GM12878 (cell line): Measurements from ENCODE around the gene SPI1. TPM values are rescaled to one million over a fixed set of nuclear protein-coding genes. Genes with fewer than 3 reads are reported as not detected.

Experiments
- ATAC-seq: fragments of 200-7000 bp; cut with Tn5 transposase; 3 replicates; pipeline ENCODE4 v1.9.1; 2020; ENCODE audit warnings: mild to moderate bottlenecking, moderate library complexity
- BruUV-seq: library from RNA; stranded (reverse); fragments of 400-500 nt; replicated peaks from 2 replicates; lab custom pipeline; 2021; lab: Mats Ljungman, UMichigan
- CTCF ChIA-PET: fragments of 300-600 bp; sonication (Branson Sonifier 250); formaldehyde crosslinking; extraction: SDS; loops from one replicate; lab custom pipeline; 2021; ENCODE audit warnings: inconsistent platforms; lab: Yijun Ruan, JAX
- POLR2A ChIA-PET: fragments of 350-600 bp; formaldehyde crosslinking; extraction: SDS; loops from one replicate; lab custom pipeline; 2021; ENCODE audit warnings: inconsistent platforms; lab: Charles Lee
- RAD21 ChIA-PET: fragments of 300-600 bp; sonication (Branson Sonifier 250); formaldehyde crosslinking; loops from one replicate; lab custom pipeline; 2023; ENCODE audit warnings: antibody characterized with exemption; ENCODE audit not compliant: unreplicated experiment; lab: Charles Lee
- SMC1A ChIA-PET: fragments of 300-600 bp; sonication (Branson Sonifier 250); formaldehyde crosslinking; loops from one replicate; lab custom pipeline; 2023; ENCODE audit not compliant: unreplicated experiment, uncharacterized antibody; lab: Charles Lee
- DNase-seq: peaks from one replicate; pipeline ENCODE4 v3.0.0-alpha.2; 2011; ENCODE audit warnings: low read depth, low spot score
- FAIRE-seq: peaks from 3 replicates; lab custom pipeline; 2011; peaks lifted over from hg19 to GRCh38; lab: Jason Lieb, UNC
- H2AFZ ChIP-seq: 2 replicates; pipeline ENCODE4 v1.6.0; 2011; ENCODE audit warnings: low read depth, low read length, control low read depth; ENCODE audit not compliant: control insufficient read depth
- H3K27ac ChIP-seq: 2 replicates; pipeline ENCODE4 v1.5.1; 2011; ENCODE audit warnings: control low read depth; ENCODE audit not compliant: control insufficient read depth, insufficient read depth
- H3K27me3 ChIP-seq, 2 experiments: replicated peaks in 1 of 2; 2 replicates each; pipeline versions ENCODE4 v1.6.0 to v1.6.1; 2011; ENCODE audit warnings: low read length in 1 of 2; ENCODE audit not compliant: control insufficient read depth in 2 of 2, insufficient read depth in 2 of 2
- H3K36me3 ChIP-seq, 2 experiments: 2 replicates each; pipeline ENCODE4 v1.5.1; 2011; ENCODE audit warnings: low read length in 1 of 2; ENCODE audit not compliant: control insufficient read depth in 2 of 2, insufficient read depth in 2 of 2
- H3K4me1 ChIP-seq: 2 replicates; pipeline ENCODE4 v1.6.1; 2011; ENCODE audit warnings: mild to moderate bottlenecking, low read length, moderate library complexity, mixed read lengths; ENCODE audit not compliant: control insufficient read depth, insufficient read depth
- H3K4me2 ChIP-seq: 2 replicates; pipeline ENCODE4 v1.6.0; 2011; ENCODE audit warnings: control low read depth; ENCODE audit not compliant: control insufficient read depth, insufficient read depth
- H3K4me3 ChIP-seq: fragments of 200-600 bp; sonication (generic); 2 replicates; pipeline ENCODE4 v1.5.1; 2016
- H3K79me2 ChIP-seq: 2 replicates; pipeline ENCODE4 v1.6.0; 2011; ENCODE audit warnings: low read length; ENCODE audit not compliant: control insufficient read depth, insufficient read depth
- H3K9ac ChIP-seq: 2 replicates; pipeline ENCODE4 v1.8.0; 2011; ENCODE audit warnings: low read length, control low read depth, mixed read lengths; ENCODE audit not compliant: control insufficient read depth, insufficient read depth
- H3K9me3 ChIP-seq: replicated peaks from 3 replicates; pipeline ENCODE4 v1.5.1; 2011; ENCODE audit warnings: mild to moderate bottlenecking, low read length; ENCODE audit not compliant: control insufficient read depth, insufficient read depth
- H4K20me1 ChIP-seq: 2 replicates; pipeline ENCODE4 v1.6.0; 2011; ENCODE audit not compliant: control insufficient read depth, insufficient read depth
- DPF2 ChIP-seq: fragments of 450-650 bp; IDR thresholded peaks from 2 replicates; pipeline ENCODE4 v1.6.1; 2017; ENCODE audit warnings: mild to moderate bottlenecking
- JUND ChIP-seq: IDR thresholded peaks from 2 replicates; pipeline ENCODE4 v1.6.1; 2012; ENCODE audit warnings: low read depth, mild to moderate bottlenecking, low read length, improper control_type of control experiment, moderate library complexity
- NFXL1 ChIP-seq: fragments of 450-650 bp; IDR thresholded peaks from 2 replicates; pipeline ENCODE4 v1.6.1; 2017; ENCODE audit warnings: antibody characterized with exemption, mild to moderate bottlenecking, borderline replicate concordance
- NFYB ChIP-seq: IDR thresholded peaks from 2 replicates; pipeline ENCODE4 v1.6.1; 2011; ENCODE audit warnings: low read depth, mild to moderate bottlenecking, low read length, improper control_type of control experiment, moderate library complexity; ENCODE audit not compliant: insufficient read depth
- RAD21 ChIP-seq: IDR thresholded peaks from 2 replicates; pipeline ENCODE4 v1.6.1; 2011; ENCODE audit warnings: mild to moderate bottlenecking, low read depth, low read length, moderate library complexity; ENCODE audit not compliant: insufficient read depth
- SMC3 ChIP-seq: IDR thresholded peaks from 2 replicates; pipeline ENCODE4 v1.6.1; 2011; ENCODE audit warnings: low read length, improper control_type of control experiment, borderline replicate concordance
- TCF7 ChIP-seq: IDR thresholded peaks from 2 replicates; pipeline ENCODE4 v1.6.1; 2014; ENCODE audit warnings: antibody characterized with exemption, borderline replicate concordance
- ZZZ3 ChIP-seq: IDR thresholded peaks from 2 replicates; pipeline ENCODE4 v1.6.1; 2011; ENCODE audit warnings: low read depth; ENCODE audit not compliant: control insufficient read depth, insufficient read length
- WGBS: methylation state at CpG from one replicate; pipeline ENCODE4 v1.1.6; 2016; ENCODE audit warnings: low lambda C conversion rate; ENCODE audit not compliant: insufficient replicate concordance, insufficient coverage; ENCODE audit errors: missing lambda C conversion rate; 5-methylcytosine and 5-hydroxymethylcytosine counted together
- in situ Hi-C: fragments of 300-500 bp; cut with MboI; formaldehyde crosslinking; loops from 9 replicates; pipeline ENCODE4 v1.14.3; 2018; ENCODE audit warnings: mixed read lengths
- intact Hi-C: fragments of 100-400 bp; cut with micrococcal nuclease; formaldehyde crosslinking; loops from one replicate; pipeline ENCODE4 v1.14.2; 2022; ENCODE audit not compliant: unreplicated experiment
- polyA plus RNA-seq, 11 experiments: library from polyadenylated mRNA; depleted of rRNA in 4 of 11; unstranded in 6 of 11; stranded (reverse) in 5 of 11; fragments of >200 nt; fragmentation: Nextera tagmentation in 4 of 11; fragmentation: Illumina TruSeq in 1 of 11; extraction: Ambion mirVana in 4 of 11; extraction: Trizol in 1 of 11; gene quantifications; 1 replicate in 1 of 11; 2 replicates in 10 of 11; pipeline versions ENCODE4 v1.2.1 to v1.2.3, GENCODE V29; 2011 to 2016; ENCODE audit warnings: inconsistent platforms in 2 of 11, missing spikeins in 2 of 11, low read depth in 1 of 11
- total RNA-seq, 4 experiments: library from RNA; depleted of rRNA in 3 of 4; stranded (reverse); fragments of >200 nt in 3 of 4; fragmentation: Illumina TruSeq in 1 of 4; extraction: Trizol in 1 of 4; gene quantifications; 2 replicates each; pipeline versions ENCODE4 v1.2.1 to v1.2.3, GENCODE V29; 2013 to 2021
- TF ChIP-seq, protein P1 (sequence below): fragments of 450-650 bp; formaldehyde crosslinking; IDR thresholded peaks from 2 replicates; pipeline ENCODE4 v1.4.0; 2020; ENCODE audit warnings: mild to moderate bottlenecking, moderate library complexity
- TF ChIP-seq, protein P2 (sequence below): fragments of 450-650 bp; IDR thresholded peaks from 2 replicates; pipeline ENCODE4 v1.6.1; 2017; ENCODE audit warnings: borderline replicate concordance

The SPI1 gene
- total and polyA plus RNA-seq, 10 of the 15 experiments (the other 5 are each of a cell fraction or from before 2014, with no cell fraction given), result 0.05 to 31.1 (median 9.7) TPM

DNA sequence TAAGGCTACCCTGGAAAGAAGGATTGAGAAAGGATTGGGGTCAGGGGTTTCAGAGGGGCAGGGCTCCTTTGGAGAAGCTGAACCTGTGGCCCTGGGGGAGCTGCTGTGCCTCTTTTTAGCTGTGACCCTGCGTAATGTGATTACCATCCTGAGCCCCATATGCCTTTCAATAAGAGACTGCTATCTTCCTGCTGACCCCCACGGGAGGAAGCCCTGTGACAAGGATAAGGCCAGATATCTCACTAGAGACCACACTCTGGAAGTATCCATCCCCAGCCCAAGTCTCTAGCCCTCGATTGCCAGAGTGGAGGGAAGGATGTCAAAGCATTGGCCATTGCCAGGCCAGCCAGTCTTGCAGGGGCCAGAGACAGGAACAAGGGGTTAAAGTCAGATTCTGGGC lies 25.2 kb upstream of the SPI1 start:
- WGBS, result 49% methylated on average over 3 of the region's 3 CpGs
- Histone ChIP-seq H3K27me3 (no peaks in the 10 kb centered on the region), H3K9me3 (no peaks in the 10 kb centered on the region), H3K4me2 (no peak overlapping the region), H3K79me2 (peaks cover 2% of the 10 kb centered on the region), H2AFZ (no peak overlapping the region), H3K9ac (no peak overlapping the region), H3K36me3 (no peaks in the 10 kb centered on the region), H3K4me1 (peaks cover 38% of the 10 kb centered on the region), H4K20me1 (no peaks in the 10 kb centered on the region), H3K27ac (no peak overlapping the region), H3K4me3 (no peak overlapping the region)
- DNase-seq (no peak), FAIRE-seq (no peak), ATAC-seq (no peak)
- CTCF ChIA-PET, result interaction anchor here (0.7 to 8.1 kb wide), 3 partner anchors 26 to 226 kb away, joined by 3 to 73 read pairs (median 20); partner anchors contain the start of genes ARFGAP2 and SPI1
- no TSS peak for BruUV-seq
- POLR2A ChIA-PET, result interaction anchor here (0.7 to 1.6 kb wide), 3 partner anchors 10 to 188 kb away, joined by 3 read pairs; no protein-coding TSS in a partner anchor
- intact Hi-C loops (loop anchor here (10.0 kb wide), 2 partner anchors 79 to 451 kb away; no protein-coding TSS in a partner anchor), in situ Hi-C loops (no loop called here)
- TF ChIP-seq RAD21, result no peak
- no peak for TF ChIP-seq NFYB
- TF ChIP-seq, protein P1, sequence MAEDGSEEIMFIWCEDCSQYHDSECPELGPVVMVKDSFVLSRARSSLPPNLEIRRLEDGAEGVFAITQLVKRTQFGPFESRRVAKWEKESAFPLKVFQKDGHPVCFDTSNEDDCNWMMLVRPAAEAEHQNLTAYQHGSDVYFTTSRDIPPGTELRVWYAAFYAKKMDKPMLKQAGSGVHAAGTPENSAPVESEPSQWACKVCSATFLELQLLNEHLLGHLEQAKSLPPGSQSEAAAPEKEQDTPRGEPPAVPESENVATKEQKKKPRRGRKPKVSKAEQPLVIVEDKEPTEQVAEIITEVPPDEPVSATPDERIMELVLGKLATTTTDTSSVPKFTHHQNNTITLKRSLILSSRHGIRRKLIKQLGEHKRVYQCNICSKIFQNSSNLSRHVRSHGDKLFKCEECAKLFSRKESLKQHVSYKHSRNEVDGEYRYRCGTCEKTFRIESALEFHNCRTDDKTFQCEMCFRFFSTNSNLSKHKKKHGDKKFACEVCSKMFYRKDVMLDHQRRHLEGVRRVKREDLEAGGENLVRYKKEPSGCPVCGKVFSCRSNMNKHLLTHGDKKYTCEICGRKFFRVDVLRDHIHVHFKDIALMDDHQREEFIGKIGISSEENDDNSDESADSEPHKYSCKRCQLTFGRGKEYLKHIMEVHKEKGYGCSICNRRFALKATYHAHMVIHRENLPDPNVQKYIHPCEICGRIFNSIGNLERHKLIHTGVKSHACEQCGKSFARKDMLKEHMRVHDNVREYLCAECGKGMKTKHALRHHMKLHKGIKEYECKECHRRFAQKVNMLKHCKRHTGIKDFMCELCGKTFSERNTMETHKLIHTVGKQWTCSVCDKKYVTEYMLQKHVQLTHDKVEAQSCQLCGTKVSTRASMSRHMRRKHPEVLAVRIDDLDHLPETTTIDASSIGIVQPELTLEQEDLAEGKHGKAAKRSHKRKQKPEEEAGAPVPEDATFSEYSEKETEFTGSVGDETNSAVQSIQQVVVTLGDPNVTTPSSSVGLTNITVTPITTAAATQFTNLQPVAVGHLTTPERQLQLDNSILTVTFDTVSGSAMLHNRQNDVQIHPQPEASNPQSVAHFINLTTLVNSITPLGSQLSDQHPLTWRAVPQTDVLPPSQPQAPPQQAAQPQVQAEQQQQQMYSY (CRISPR knock-in tag), result no peak
- no peak for TF ChIP-seq TCF7
- no peak for TF ChIP-seq ZZZ3
- TF ChIP-seq, protein P2, sequence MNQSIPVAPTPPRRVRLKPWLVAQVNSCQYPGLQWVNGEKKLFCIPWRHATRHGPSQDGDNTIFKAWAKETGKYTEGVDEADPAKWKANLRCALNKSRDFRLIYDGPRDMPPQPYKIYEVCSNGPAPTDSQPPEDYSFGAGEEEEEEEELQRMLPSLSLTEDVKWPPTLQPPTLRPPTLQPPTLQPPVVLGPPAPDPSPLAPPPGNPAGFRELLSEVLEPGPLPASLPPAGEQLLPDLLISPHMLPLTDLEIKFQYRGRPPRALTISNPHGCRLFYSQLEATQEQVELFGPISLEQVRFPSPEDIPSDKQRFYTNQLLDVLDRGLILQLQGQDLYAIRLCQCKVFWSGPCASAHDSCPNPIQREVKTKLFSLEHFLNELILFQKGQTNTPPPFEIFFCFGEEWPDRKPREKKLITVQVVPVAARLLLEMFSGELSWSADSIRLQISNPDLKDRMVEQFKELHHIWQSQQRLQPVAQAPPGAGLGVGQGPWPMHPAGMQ, result no peak
- no peak for TF ChIP-seq SMC3
- TF ChIP-seq NFXL1, result no peak
- no peak for TF ChIP-seq JUND
- TF ChIP-seq DPF2, result no peak
- RAD21 ChIA-PET, result interaction anchor here (1.0 to 1.1 kb wide), 2 partner anchors 29 to 132 kb away, joined by 3 to 4 read pairs; no protein-coding TSS in a partner anchor
- SMC1A ChIA-PET, result interaction anchor here (3.2 kb wide), 1 partner anchor 31 kb away, joined by 22 read pairs; no protein-coding TSS in a partner anchor
